WERI-Rb-1 (cell line): ENCODE measurements around the gene TMEM266.
A peak's percentile ranks its signal among the peaks of the same experiment; 100 is the strongest.
"Not testable (repeated sequence)": the region's sequence is repeated elsewhere in the genome, so short reads cannot be mapped to it uniquely, and the experiment has no call there.

ENCODE experiments used
- DNase-seq: peaks from one replicate; pipeline ENCODE4 v3.0.0-alpha.2; 2020
- H3K27ac ChIP-seq: fragments of 250-450 bp; sonication (Bioruptor Pico); 2 replicates; pipeline ENCODE4 v1.5.1; 2020; ENCODE audit warnings: mild to moderate bottlenecking, moderate library complexity
- H3K27me3 ChIP-seq: fragments of 250-450 bp; sonication (Bioruptor Pico); 2 replicates; pipeline ENCODE4 v1.5.1; 2021; ENCODE audit warnings: mild to moderate bottlenecking, low read depth, moderate library complexity; ENCODE audit not compliant: insufficient read depth, severe bottlenecking
- H3K36me3 ChIP-seq: fragments of 250-450 bp; sonication (Bioruptor Pico); 2 replicates; pipeline ENCODE4 v1.5.1; 2020; ENCODE audit warnings: mild to moderate bottlenecking, moderate library complexity
- H3K4me3 ChIP-seq: 2 replicates; pipeline ENCODE4 v1.5.1; 2011; ENCODE audit warnings: low read depth, mild to moderate bottlenecking, control low read depth, low read length
- H3K9me3 ChIP-seq: fragments of 250-450 bp; sonication (Bioruptor Pico); 2 replicates; pipeline ENCODE4 v1.5.1; 2021; ENCODE audit warnings: mild to moderate bottlenecking, moderate library complexity; ENCODE audit not compliant: severe bottlenecking
- TF ChIP-seq, protein P1 (sequence below): IDR thresholded peaks from 2 replicates; pipeline ENCODE4 v1.5.1; 2011; ENCODE audit warnings: low read depth, mild to moderate bottlenecking, control low read depth, inconsistent platforms, low read length

The TMEM266 gene, protein sequence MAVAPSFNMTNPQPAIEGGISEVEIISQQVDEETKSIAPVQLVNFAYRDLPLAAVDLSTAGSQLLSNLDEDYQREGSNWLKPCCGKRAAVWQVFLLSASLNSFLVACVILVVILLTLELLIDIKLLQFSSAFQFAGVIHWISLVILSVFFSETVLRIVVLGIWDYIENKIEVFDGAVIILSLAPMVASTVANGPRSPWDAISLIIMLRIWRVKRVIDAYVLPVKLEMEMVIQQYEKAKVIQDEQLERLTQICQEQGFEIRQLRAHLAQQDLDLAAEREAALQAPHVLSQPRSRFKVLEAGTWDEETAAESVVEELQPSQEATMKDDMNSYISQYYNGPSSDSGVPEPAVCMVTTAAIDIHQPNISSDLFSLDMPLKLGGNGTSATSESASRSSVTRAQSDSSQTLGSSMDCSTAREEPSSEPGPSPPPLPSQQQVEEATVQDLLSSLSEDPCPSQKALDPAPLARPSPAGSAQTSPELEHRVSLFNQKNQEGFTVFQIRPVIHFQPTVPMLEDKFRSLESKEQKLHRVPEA

DNA sequence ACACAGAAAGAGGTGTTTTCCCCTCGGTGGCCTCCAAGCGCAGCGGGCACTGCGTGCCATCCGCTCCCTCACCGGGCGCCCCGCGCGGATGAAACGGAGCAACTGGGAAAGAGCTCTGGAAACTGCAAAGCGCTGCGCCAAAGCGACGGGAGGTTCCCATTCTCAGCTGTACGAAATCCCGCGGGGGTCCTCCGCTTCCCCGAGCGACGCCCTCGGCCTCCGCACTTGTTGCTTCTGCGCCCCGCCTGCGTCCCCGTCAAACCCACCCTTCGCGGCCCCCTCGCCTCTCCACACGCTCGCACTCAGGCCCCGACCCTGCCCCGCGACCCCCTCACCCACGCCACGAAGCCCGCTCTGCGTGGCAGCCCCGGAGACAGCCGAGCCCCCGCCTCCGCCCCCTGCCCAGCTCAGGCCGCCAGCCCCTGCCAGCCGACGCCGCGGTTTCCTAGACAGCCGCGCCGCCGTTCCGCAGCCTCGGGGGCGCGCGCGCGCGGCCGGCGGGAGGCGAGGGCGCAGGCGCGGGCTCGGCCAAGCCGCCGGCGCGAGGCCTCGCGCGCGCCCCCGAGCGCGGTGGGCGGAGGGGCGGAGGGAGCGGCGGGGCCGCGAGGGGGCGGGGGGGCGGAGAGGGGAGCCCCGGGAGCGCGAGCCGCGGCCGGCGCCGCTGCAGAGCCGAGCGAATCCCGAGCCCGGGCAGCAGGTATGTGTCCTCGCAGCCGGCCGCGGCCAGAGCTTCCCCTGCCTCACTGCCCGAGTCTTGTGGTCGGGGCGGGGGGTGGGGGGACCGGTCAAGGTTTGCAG lies at the start of gene TMEM266:
Gene TMEM266 (plus strand): TSS at position 666 of the 798 bp plus-strand sequence. CDS start 74,279 bp downstream, outside the sequence.
- DNase-seq: peak; percentile 62
- Histone ChIP-seq H3K4me3 (peak within 1 kb of the TSS; percentile 80), H3K27ac (no peak within 1 kb of the TSS), H3K36me3 (no peaks in the 10 kb centered on the region), H3K27me3 (peaks cover 21% of the 10 kb centered on the region), H3K9me3 (no peaks in the 10 kb centered on the region)
- TF ChIP-seq, protein P1, sequence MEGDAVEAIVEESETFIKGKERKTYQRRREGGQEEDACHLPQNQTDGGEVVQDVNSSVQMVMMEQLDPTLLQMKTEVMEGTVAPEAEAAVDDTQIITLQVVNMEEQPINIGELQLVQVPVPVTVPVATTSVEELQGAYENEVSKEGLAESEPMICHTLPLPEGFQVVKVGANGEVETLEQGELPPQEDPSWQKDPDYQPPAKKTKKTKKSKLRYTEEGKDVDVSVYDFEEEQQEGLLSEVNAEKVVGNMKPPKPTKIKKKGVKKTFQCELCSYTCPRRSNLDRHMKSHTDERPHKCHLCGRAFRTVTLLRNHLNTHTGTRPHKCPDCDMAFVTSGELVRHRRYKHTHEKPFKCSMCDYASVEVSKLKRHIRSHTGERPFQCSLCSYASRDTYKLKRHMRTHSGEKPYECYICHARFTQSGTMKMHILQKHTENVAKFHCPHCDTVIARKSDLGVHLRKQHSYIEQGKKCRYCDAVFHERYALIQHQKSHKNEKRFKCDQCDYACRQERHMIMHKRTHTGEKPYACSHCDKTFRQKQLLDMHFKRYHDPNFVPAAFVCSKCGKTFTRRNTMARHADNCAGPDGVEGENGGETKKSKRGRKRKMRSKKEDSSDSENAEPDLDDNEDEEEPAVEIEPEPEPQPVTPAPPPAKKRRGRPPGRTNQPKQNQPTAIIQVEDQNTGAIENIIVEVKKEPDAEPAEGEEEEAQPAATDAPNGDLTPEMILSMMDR: peak; percentile 55

DNA sequence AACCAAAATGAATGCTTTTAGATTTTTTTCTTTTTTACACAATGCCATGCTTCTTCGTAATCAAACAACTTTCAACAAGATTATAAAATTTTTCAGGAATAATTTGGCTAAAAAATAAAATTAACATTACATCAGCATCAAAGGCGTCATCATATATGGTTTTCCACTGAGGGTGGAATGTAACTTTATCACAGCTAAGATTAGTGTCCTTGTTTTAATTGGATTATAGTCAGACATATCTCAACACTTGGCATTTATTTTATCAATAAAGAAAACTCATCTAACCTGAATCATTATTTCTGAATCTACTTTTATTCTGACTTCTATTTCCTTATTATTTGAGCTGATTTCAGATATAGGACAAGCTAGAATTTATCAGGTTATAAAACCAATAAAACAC lies 49.2 kb upstream of the TMEM266 start:
- DNase-seq: no peak

DNA sequence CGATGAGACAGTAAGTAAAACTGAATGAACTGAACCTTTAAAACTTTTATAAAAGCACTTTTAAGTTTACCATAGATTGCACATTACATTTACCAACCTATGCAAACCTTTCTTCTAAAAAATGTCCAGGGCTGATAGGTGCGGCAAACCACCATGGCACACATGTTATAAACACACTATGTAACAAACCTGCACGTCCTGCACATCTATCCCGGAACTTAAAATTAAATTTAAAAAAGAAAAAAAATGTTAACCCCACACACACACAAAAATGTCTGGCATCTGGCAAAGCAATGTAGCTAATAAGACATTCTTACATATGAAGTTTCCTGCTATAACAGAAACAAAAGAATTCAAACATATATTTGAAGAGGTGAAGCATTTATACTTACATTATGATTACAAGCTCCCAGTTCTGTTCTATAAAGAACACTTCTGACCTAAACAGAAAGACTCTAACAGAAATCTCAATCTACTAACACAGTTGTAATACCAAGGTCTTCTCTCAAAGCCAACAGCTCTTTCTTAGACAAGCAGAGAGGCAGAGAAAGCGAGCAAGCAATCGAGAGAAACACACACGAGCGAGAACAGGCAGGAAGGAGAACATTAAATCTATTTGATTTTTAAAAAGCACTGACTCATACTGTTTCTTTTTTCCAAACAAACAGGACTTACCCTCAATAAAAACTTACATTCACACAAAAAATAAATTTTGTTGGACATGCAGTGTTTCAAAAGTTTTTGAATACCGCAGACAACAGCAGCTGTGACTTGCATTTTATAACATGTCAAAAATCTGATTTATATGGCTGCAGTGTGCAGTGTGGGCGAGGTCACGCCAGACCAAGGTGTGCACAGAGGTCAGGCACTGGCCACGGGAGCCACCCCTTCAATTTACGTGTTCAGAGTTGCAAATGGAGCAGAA lies 47.9 kb upstream of the TMEM266 start, which contains the start of gene NRG4:
Gene NRG4 (minus strand): TSS at position 798 of the 925 bp plus-strand sequence. CDS start 1,194 bp downstream, outside the sequence.
- H3K36me3 ChIP-seq: no peaks in the 10 kb centered on the region
- TF ChIP-seq, protein P1: no peak
- no peak for DNase-seq
- H3K9me3 ChIP-seq: no peaks in the 10 kb centered on the region
- H3K27ac ChIP-seq: no peak within 1 kb of the TSS
- no peak within 1 kb of the TSS for H3K4me3 ChIP-seq
- H3K27me3 ChIP-seq: no peaks in the 10 kb centered on the region

More for the DNA sequence above, 49.2 kb upstream of the TMEM266 start:
- Histone ChIP-seq H3K27ac (no peak overlapping the region), H3K9me3 (no peaks in the 10 kb centered on the region), H3K27me3 (no peaks in the 10 kb centered on the region), H3K36me3 (no peaks in the 10 kb centered on the region), H3K4me3 (no peak overlapping the region)
- TF ChIP-seq, protein P1: no peak

DNA sequence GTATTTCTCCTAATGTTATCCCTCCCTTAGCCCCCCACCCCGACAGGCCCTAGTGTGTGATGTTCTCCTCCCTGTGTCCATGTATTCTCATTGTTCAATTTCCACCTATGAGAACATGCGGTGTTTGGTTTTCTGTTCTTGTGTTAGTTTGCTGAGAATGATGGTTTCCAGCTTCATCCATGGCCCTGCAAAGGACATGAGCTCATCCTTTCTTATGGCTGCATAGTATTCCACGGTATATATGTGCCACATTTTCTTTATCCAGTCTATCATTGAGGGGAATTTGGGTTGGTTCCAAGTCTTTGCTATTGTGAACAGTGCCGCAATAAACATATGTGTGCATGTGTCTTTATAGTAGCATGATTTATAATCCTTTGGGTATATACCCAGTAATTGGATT lies 46.3 kb upstream of the TMEM266 start:
- not testable (repeated sequence) for H3K27ac ChIP-seq, DNase-seq, H3K4me3 ChIP-seq

DNA sequence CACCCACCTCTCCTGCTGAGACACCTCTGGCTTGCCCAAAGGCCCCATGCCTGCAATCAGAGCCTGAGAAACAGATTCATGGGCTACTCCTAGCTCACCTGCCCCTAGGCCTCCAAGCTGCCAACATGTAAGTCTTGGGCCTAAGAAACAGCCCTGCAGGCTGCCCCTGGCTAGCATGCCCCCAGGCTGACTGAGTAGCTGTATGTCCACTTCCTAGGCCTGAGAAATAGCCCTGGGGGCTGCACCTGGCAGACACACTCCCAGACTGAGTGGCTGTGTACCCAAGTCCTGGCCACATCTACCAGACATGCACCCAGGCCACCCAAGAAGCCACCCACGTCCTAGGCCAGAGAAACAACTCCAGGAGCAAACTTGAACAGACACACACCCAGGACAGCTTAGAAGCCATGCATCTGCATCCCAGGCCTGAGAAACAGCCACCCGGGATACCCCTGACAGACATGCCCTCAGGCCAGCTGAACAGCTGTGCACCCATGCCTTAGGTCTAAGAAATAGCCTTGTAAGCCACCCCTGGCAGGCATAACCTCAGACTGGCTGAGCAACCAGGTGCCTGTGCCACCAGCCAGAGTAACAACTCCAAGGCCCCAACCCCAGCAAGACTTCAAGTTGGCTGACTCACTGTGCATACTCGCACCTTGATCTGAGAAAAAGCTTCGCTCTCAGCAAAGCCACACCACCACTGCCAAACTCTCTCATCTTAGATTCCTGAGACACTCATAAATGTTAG lies 35.6 kb upstream of the TMEM266 start:
- no peaks in the 10 kb centered on the region for H3K36me3 ChIP-seq
- H3K9me3 ChIP-seq: peaks cover 12% of the 10 kb centered on the region
- H3K27ac ChIP-seq: no peak overlapping the region
- TF ChIP-seq, protein P1: no peak
- H3K4me3 ChIP-seq: no peak overlapping the region
- no peak for DNase-seq
- H3K27me3 ChIP-seq: no peaks in the 10 kb centered on the region

More for the DNA sequence above, 46.3 kb upstream of the TMEM266 start:
- H3K27me3 ChIP-seq, H3K9me3 ChIP-seq, H3K36me3 ChIP-seq: not testable (repeated sequence)
